ENCODE data around the gene FILIP1. TPM values are rescaled to one million over a fixed set of nuclear protein-coding genes. Genes with fewer than 3 reads are reported as not detected.
"Not testable (repeated sequence)": the region's sequence is repeated elsewhere in the genome, so short reads cannot be mapped to it uniquely, and the experiment has no call there.

Gene FILIP1
- polyA plus RNA-seq, 1 of the 3 experiments (the other 2 are of a cell fraction), result 0.03 TPM

DNA sequence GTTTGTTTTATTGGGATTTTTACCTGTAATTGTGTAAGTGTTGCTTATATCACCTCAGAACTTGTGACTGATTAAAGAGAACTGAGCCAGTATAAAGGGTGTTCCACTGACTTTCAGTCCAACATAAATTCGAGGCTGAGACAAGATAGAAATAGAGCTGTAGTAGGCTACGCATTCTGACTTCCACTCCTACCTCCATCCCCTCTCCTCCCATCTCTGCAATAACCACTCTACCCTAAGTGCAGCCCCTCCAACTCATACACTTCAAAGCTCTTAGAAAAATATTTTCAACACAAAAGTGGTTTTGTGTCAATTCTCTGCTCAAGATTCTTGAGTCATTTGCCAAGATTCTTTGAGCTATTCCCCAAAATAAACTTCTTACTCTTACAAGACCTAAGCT lies 48.7 kb downstream of the FILIP1 start:
- no peak for TF ChIP-seq POLR2AphosphoS5 (IDR thresholded peaks at IDR 0.05; ENCODE audit: low read depth, low read length)
- TF ChIP-seq, protein P1, sequence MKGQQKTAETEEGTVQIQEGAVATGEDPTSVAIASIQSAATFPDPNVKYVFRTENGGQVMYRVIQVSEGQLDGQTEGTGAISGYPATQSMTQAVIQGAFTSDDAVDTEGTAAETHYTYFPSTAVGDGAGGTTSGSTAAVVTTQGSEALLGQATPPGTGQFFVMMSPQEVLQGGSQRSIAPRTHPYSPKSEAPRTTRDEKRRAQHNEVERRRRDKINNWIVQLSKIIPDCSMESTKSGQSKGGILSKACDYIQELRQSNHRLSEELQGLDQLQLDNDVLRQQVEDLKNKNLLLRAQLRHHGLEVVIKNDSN (IDR thresholded peaks at IDR 0.05; ENCODE audit: borderline replicate concordance, low read depth), result no peak
- TF ChIP-seq NRF1 (IDR thresholded peaks at IDR 0.05; ENCODE audit: low read depth, low read length), result no peak
- no peak for TF ChIP-seq TAF1 (IDR thresholded peaks at IDR 0.05; ENCODE audit: borderline replicate concordance, low read depth, low read length)
- no peak for TF ChIP-seq RXRA (IDR thresholded peaks at IDR 0.05; ENCODE audit: borderline replicate concordance, low read depth)
- TF ChIP-seq RFX5 (IDR thresholded peaks at IDR 0.05; ENCODE audit: low read length), result no peak
- TF ChIP-seq, protein P2, sequence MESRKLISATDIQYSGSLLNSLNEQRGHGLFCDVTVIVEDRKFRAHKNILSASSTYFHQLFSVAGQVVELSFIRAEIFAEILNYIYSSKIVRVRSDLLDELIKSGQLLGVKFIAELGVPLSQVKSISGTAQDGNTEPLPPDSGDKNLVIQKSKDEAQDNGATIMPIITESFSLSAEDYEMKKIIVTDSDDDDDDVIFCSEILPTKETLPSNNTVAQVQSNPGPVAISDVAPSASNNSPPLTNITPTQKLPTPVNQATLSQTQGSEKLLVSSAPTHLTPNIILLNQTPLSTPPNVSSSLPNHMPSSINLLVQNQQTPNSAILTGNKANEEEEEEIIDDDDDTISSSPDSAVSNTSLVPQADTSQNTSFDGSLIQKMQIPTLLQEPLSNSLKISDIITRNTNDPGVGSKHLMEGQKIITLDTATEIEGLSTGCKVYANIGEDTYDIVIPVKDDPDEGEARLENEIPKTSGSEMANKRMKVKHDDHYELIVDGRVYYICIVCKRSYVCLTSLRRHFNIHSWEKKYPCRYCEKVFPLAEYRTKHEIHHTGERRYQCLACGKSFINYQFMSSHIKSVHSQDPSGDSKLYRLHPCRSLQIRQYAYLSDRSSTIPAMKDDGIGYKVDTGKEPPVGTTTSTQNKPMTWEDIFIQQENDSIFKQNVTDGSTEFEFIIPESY (IDR thresholded peaks at IDR 0.05; ENCODE audit: borderline replicate concordance, low read depth), result no peak
- TF ChIP-seq, protein P3, sequence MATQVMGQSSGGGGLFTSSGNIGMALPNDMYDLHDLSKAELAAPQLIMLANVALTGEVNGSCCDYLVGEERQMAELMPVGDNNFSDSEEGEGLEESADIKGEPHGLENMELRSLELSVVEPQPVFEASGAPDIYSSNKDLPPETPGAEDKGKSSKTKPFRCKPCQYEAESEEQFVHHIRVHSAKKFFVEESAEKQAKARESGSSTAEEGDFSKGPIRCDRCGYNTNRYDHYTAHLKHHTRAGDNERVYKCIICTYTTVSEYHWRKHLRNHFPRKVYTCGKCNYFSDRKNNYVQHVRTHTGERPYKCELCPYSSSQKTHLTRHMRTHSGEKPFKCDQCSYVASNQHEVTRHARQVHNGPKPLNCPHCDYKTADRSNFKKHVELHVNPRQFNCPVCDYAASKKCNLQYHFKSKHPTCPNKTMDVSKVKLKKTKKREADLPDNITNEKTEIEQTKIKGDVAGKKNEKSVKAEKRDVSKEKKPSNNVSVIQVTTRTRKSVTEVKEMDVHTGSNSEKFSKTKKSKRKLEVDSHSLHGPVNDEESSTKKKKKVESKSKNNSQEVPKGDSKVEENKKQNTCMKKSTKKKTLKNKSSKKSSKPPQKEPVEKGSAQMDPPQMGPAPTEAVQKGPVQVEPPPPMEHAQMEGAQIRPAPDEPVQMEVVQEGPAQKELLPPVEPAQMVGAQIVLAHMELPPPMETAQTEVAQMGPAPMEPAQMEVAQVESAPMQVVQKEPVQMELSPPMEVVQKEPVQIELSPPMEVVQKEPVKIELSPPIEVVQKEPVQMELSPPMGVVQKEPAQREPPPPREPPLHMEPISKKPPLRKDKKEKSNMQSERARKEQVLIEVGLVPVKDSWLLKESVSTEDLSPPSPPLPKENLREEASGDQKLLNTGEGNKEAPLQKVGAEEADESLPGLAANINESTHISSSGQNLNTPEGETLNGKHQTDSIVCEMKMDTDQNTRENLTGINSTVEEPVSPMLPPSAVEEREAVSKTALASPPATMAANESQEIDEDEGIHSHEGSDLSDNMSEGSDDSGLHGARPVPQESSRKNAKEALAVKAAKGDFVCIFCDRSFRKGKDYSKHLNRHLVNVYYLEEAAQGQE (IDR thresholded peaks at IDR 0.05; ENCODE audit: low read depth, low read length), result no peak
- Histone ChIP-seq H3K9ac (no peak overlapping the region), H3K4me3 (ENCODE audit: low read depth in 2 of 2, low read length in 1 of 2) (no peak overlapping the region), H3K9me3 (no peaks in the 10 kb centered on the region), H3K27me3 (ENCODE audit: insufficient read depth) (no peaks in the 10 kb centered on the region), H2AFZ (ENCODE audit: low read depth) (no peak overlapping the region), H3K79me2 (ENCODE audit: insufficient read depth) (no peaks in the 10 kb centered on the region), H3K36me3 (replicated peaks in 1 of 2; ENCODE audit: control insufficient read depth in 1 of 2, insufficient read depth in 2 of 2, low read length in 1 of 2) (no peaks in the 10 kb centered on the region), H3K4me1 (ENCODE audit: control insufficient read depth in 1 of 2, insufficient read depth in 2 of 2, low read depth in 1 of 2, low read length in 1 of 2) (no peaks in the 10 kb centered on the region), H3F3A (replicated peaks; ENCODE audit: insufficient read depth) (peaks cover 10% of the 10 kb centered on the region), H3K4me2 (no peak overlapping the region), H4K20me1 (ENCODE audit: insufficient read depth) (no peaks in the 10 kb centered on the region), H3K9me2 (no peaks in the 10 kb centered on the region), H3K27ac (ENCODE audit: low read depth in 2 of 2, low read length in 1 of 2) (no peak overlapping the region)
- POLR2A ChIA-PET, result no interaction called here
- no peak for DNase-seq
- 64% methylated on average over 2 of the region's 2 CpGs for WGBS (ENCODE audit: low lambda C conversion rate)
- CTCF ChIA-PET, result no interaction called here

DNA sequence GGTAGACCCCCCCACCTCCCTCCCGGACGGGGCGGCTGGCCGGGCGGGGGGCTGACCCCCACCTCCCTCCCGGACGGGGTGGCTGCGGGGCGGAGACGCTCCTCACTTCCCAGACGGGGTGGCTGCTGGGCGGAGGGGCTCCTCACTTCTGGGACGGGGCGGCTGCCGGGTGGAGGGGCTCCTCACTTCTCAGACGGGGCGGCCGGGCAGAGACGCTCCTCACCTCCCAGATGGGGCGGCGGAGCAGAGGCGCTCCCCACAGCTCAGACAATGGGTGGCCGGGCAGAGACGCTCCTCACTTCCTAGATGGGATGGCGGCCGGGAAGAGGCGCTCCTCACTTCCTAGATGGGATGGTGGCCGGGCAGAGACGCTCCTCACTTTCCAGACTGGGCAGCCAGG lies 51.7 kb downstream of the FILIP1 start:
- DNase-seq, POLR2A ChIA-PET: not testable (repeated sequence)

DNA sequence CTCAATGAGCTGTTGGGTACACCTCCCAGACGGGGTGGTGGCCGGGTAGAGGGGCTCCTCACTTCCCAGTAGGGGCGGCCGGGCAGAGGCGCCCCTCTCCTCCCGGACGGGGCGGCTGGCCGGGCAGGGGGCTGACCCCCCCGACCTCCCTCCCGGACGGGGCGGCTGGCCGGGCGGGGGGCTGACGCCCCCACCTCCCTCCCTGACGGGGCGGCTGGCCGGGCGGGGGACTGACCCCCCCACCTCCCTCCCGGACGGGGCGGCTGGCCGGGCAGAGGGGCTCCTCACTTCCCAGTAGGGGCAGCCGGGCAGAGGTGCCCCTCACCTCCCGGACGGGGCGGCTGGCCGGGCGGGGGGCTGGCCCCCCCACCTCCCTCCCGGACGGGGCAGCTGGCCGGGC lies 52.1 kb downstream of the FILIP1 start:
- POLR2A ChIA-PET; H3K4me1 ChIP-seq (ENCODE audit: control insufficient read depth in 1 of 2, insufficient read depth in 2 of 2, low read depth in 1 of 2, low read length in 1 of 2); H3K79me2 ChIP-seq (ENCODE audit: insufficient read depth); H3F3A ChIP-seq (replicated peaks; ENCODE audit: insufficient read depth); H3K36me3 ChIP-seq (replicated peaks in 1 of 2; ENCODE audit: control insufficient read depth in 1 of 2, insufficient read depth in 2 of 2, low read length in 1 of 2); H3K4me2 ChIP-seq; CTCF ChIA-PET; H4K20me1 ChIP-seq (ENCODE audit: insufficient read depth); H3K27me3 ChIP-seq (ENCODE audit: insufficient read depth); H3K27ac ChIP-seq (ENCODE audit: low read depth in 2 of 2, low read length in 1 of 2); DNase-seq; H3K9me3 ChIP-seq; H3K4me3 ChIP-seq (ENCODE audit: low read depth in 2 of 2, low read length in 1 of 2); H3K9ac ChIP-seq; H2AFZ ChIP-seq (ENCODE audit: low read depth); H3K9me2 ChIP-seq: not testable (repeated sequence)
- WGBS (ENCODE audit: low lambda C conversion rate), result no CpG with 5 or more reads among the region's 33 CpGs

More for the DNA sequence above, 51.7 kb downstream of the FILIP1 start:
- H3K79me2 ChIP-seq (ENCODE audit: insufficient read depth); H3K9me2 ChIP-seq; H3K27ac ChIP-seq (ENCODE audit: low read depth in 2 of 2, low read length in 1 of 2); H4K20me1 ChIP-seq (ENCODE audit: insufficient read depth); H2AFZ ChIP-seq (ENCODE audit: low read depth); H3K9ac ChIP-seq; H3K4me3 ChIP-seq (ENCODE audit: low read depth in 2 of 2, low read length in 1 of 2); H3K36me3 ChIP-seq (replicated peaks in 1 of 2; ENCODE audit: control insufficient read depth in 1 of 2, insufficient read depth in 2 of 2, low read length in 1 of 2); H3K4me2 ChIP-seq; H3K27me3 ChIP-seq (ENCODE audit: insufficient read depth); CTCF ChIA-PET; H3F3A ChIP-seq (replicated peaks; ENCODE audit: insufficient read depth); H3K9me3 ChIP-seq; H3K4me1 ChIP-seq (ENCODE audit: control insufficient read depth in 1 of 2, insufficient read depth in 2 of 2, low read depth in 1 of 2, low read length in 1 of 2): not testable (repeated sequence)
- 78% methylated on average over 8 of the region's 29 CpGs for WGBS (ENCODE audit: low lambda C conversion rate)
